ENCODE results near the gene VDAC1.

- TF ChIP-seq CTCF (optimal IDR thresholded peaks at IDR 0.05 in 1 of 3, IDR thresholded peaks at IDR 0.05 in 1 of 3, conservative IDR thresholded peaks at IDR 0.05 in 1 of 3; ENCODE audit: extremely low read depth in 1 of 3, insufficient read depth in 2 of 3, low read length in 3 of 3) (no peak), EZH2 (IDR thresholded peaks at IDR 0.05; ENCODE audit: low read length) (no peak)
Observed at GRCh38 chr5:134019636-134020035, 14.9 kb upstream of the VDAC1 start.
